SK-N-SH (cell line): ENCODE measurements around the gene BTBD9. TPM values are rescaled to one million over a fixed set of nuclear protein-coding genes. Genes with fewer than 3 reads are reported as not detected.

Source experiments
- CTCF ChIA-PET: fragments of 300-600, 350-600 bp; formaldehyde crosslinking; extraction: SDS; loops from one replicate; lab custom pipeline; 2021; lab: Yijun Ruan, JAX
- POLR2A ChIA-PET: fragments of 350-600 bp; sonication (Branson Sonifier 250); formaldehyde crosslinking; extraction: SDS; loops from one replicate; lab custom pipeline; 2020; ENCODE audit warnings: antibody characterized with exemption, inconsistent platforms; lab: Yijun Ruan, JAX
- DNase-seq: peaks from one replicate; pipeline ENCODE4 v3.0.0; 2012
- H2AFZ ChIP-seq: fragments of 200-600 bp; sonication (generic); 2 replicates; pipeline ENCODE4 v1.8.1; 2016; ENCODE audit warnings: antibody characterized with exemption, mild to moderate bottlenecking, low read depth
- H3F3A ChIP-seq: fragments of 200-600 bp; sonication (generic); replicated peaks from 2 replicates; pipeline ENCODE3; 2016; ENCODE audit warnings: antibody characterized with exemption, mild to moderate bottlenecking; ENCODE audit not compliant: insufficient read depth
- H3K27ac ChIP-seq, 2 experiments: fragments of 200-500 bp in 1 of 2; fragments of 200-600 bp in 1 of 2; sonication (Bioruptor generic) in 1 of 2; sonication (generic), shearing (Covaris generic) in 1 of 2; 2 replicates each; pipeline versions ENCODE4 v1.5.1 to v1.6.1; 2014 to 2016; ENCODE audit warnings: low read depth in 2 of 2, inconsistent platforms in 1 of 2, low read length in 1 of 2, mild to moderate bottlenecking in 1 of 2, mixed read lengths in 1 of 2
- H3K27me3 ChIP-seq: fragments of 200-600 bp; sonication (generic), shearing (Covaris generic); 2 replicates; pipeline ENCODE4 v1.6.1; 2016; ENCODE audit warnings: mixed run types; ENCODE audit not compliant: insufficient read depth
- H3K36me3 ChIP-seq, 2 experiments: fragments of 200-500 bp in 1 of 2; fragments of 200-600 bp in 1 of 2; sonication (Bioruptor generic) in 1 of 2; sonication (generic) in 1 of 2; replicated peaks in 1 of 2; 2 replicates each; pipeline versions ENCODE3 to v1.5.1; 2014 to 2016; ENCODE audit warnings: low read length in 1 of 2, mild to moderate bottlenecking in 1 of 2; ENCODE audit not compliant: insufficient read depth in 2 of 2, control insufficient read depth in 1 of 2
- H3K4me1 ChIP-seq, 2 experiments: fragments of 200-500 bp in 1 of 2; fragments of 200-600 bp in 1 of 2; sonication (Bioruptor generic) in 1 of 2; sonication (generic), shearing (Covaris generic) in 1 of 2; 2 replicates each; pipeline versions ENCODE4 v1.5.1 to v1.6.1; 2014 to 2016; ENCODE audit warnings: low read depth in 1 of 2, low read length in 1 of 2, mixed run types in 1 of 2; ENCODE audit not compliant: insufficient read depth in 2 of 2, control insufficient read depth in 1 of 2
- H3K4me2 ChIP-seq: fragments of 200-600 bp; sonication (generic), shearing (Covaris generic); 2 replicates; pipeline ENCODE4 v1.6.1; 2017; ENCODE audit warnings: mixed run types
- H3K4me3 ChIP-seq, 2 experiments: fragments of 200-500 bp in 1 of 2; fragments of 200-600 bp in 1 of 2; sonication (Bioruptor generic) in 1 of 2; sonication (generic), shearing (Covaris generic) in 1 of 2; 2 replicates each; pipeline versions ENCODE4 v1.5.1 to v1.8.1; 2014 to 2016; ENCODE audit warnings: low read depth in 2 of 2, inconsistent platforms in 1 of 2, low read length in 1 of 2, mild to moderate bottlenecking in 1 of 2, mixed read lengths in 1 of 2, moderate library complexity in 1 of 2
- H3K79me2 ChIP-seq: fragments of 200-600 bp; sonication (generic); 2 replicates; pipeline ENCODE4 v1.8.1; 2017; ENCODE audit warnings: mild to moderate bottlenecking; ENCODE audit not compliant: insufficient read depth
- H3K9ac ChIP-seq: fragments of 200-600 bp; sonication (generic); 2 replicates; pipeline ENCODE4 v1.6.1; 2017; ENCODE audit warnings: mixed run types
- H3K9me2 ChIP-seq: fragments of 200-600 bp; sonication (generic); 2 replicates; pipeline ENCODE4 v1.6.1; 2017; ENCODE audit warnings: mixed run types
- H3K9me3 ChIP-seq: fragments of 200-600 bp; sonication (generic); 2 replicates; pipeline ENCODE4 v1.6.1; 2017; ENCODE audit warnings: mixed run types, mild to moderate bottlenecking, moderate library complexity
- H4K20me1 ChIP-seq: fragments of 200-600 bp; sonication (generic); 2 replicates; pipeline ENCODE4 v1.6.1; 2017; ENCODE audit warnings: mild to moderate bottlenecking, mixed run types; ENCODE audit not compliant: insufficient read depth
- ELF1 ChIP-seq: IDR thresholded peaks from 2 replicates; pipeline ENCODE4 v1.4.0; 2012
- FOSL2 ChIP-seq: IDR thresholded peaks from 2 replicates; pipeline ENCODE4 v1.4.0; 2012; ENCODE audit warnings: low read depth, mild to moderate bottlenecking, moderate library complexity, borderline replicate concordance
- FOXJ3 ChIP-seq: sonication (generic); formaldehyde crosslinking; IDR thresholded peaks from 2 replicates; pipeline ENCODE4 v1.5.1; 2020; ENCODE audit warnings: mild to moderate bottlenecking, missing genetic modification reagents
- GABPA ChIP-seq: IDR thresholded peaks from 2 replicates; pipeline ENCODE4 v1.4.0; 2012; ENCODE audit warnings: low read depth, mild to moderate bottlenecking
- GATA2 ChIP-seq: sonication (generic); formaldehyde crosslinking; IDR thresholded peaks from 2 replicates; pipeline ENCODE4 v1.5.0; 2020; ENCODE audit warnings: mild to moderate bottlenecking, missing genetic modification reagents
- IRF3 ChIP-seq: fragments of 150-350 bp; IDR thresholded peaks from 2 replicates; pipeline ENCODE4 v1.6.1; 2016; ENCODE audit warnings: mild to moderate bottlenecking, low read depth, low read length
- MEF2A ChIP-seq: IDR thresholded peaks from 2 replicates; pipeline ENCODE4 v1.4.0; 2012; ENCODE audit warnings: low read depth, borderline replicate concordance
- NFIC ChIP-seq: IDR thresholded peaks from 2 replicates; pipeline ENCODE4 v1.4.0; 2012; ENCODE audit warnings: borderline replicate concordance
- PBX3 ChIP-seq: IDR thresholded peaks from 2 replicates; pipeline ENCODE4; 2012
- RCOR1 ChIP-seq: fragments of 150-350 bp; IDR thresholded peaks from 2 replicates; pipeline ENCODE4 v1.6.1; 2017; ENCODE audit warnings: antibody characterized with exemption, low read length
- SIN3A ChIP-seq: IDR thresholded peaks from 2 replicates; pipeline ENCODE4 v1.6.1; 2012; ENCODE audit warnings: low read depth, mild to moderate bottlenecking, low read length, moderate library complexity, borderline replicate concordance
- TAF1 ChIP-seq: IDR thresholded peaks from 2 replicates; pipeline ENCODE4 v1.6.1; 2012; ENCODE audit warnings: low read depth, mild to moderate bottlenecking, low read length, moderate library complexity, borderline replicate concordance
- TCF12 ChIP-seq: IDR thresholded peaks from 2 replicates; pipeline ENCODE4 v1.4.0; 2012
- TEAD4 ChIP-seq: IDR thresholded peaks from 2 replicates; pipeline ENCODE4 v1.4.0; 2012; ENCODE audit warnings: mild to moderate bottlenecking, borderline replicate concordance; ENCODE audit not compliant: insufficient read depth
- USF2 ChIP-seq: fragments of 150-350 bp; IDR thresholded peaks from 2 replicates; pipeline ENCODE4 v1.6.1; 2017; ENCODE audit warnings: antibody characterized with exemption, low read length, low read depth, borderline replicate concordance
- YY1 ChIP-seq: IDR thresholded peaks from 2 replicates; pipeline ENCODE4 v1.4.0; 2012; ENCODE audit warnings: low read depth, mild to moderate bottlenecking
- ZBTB33 ChIP-seq: IDR thresholded peaks from 2 replicates; pipeline ENCODE4 v1.4.0; 2012; ENCODE audit warnings: low read depth, borderline replicate concordance
- WGBS: methylation state at CpG from one replicate; pipeline ENCODE4 v1.1.6; 2017; ENCODE audit warnings: low lambda C conversion rate; 5-methylcytosine and 5-hydroxymethylcytosine counted together
- polyA plus RNA-seq, 3 experiments: library from polyadenylated mRNA; depleted of rRNA; stranded (reverse); fragments of >200 nt; gene quantifications; 2 replicates each; pipeline ENCODE4 v1.2.3, GENCODE V29; 2012

The BTBD9 gene
- polyA plus RNA-seq, 1 of the 3 experiments (the other 2 are of a cell fraction): 2.2 TPM

- no peak for TF ChIP-seq TAF1
- TF ChIP-seq NFIC: no peak
- TF ChIP-seq IRF3: no peak
- no peak for TF ChIP-seq PBX3
- TF ChIP-seq ZBTB33: no peak
- no peak for TF ChIP-seq FOXJ3 (CRISPR knock-in tag)
- TF ChIP-seq SIN3A: no peak
Measured at GRCh38 chr6:38654263-38654662, 14.5 kb upstream of the BTBD9 start (continued).

GRCh38 chr6:38651121-38651784, 11.5 kb upstream of the BTBD9 start:
- no peaks in the 10 kb centered on the region for H3K79me2 ChIP-seq
- no peaks in the 10 kb centered on the region for H3K36me3 ChIP-seq
- CTCF ChIA-PET: interaction anchor here (0.5 to 1.1 kb wide), 3 partner anchors 11 to 890 kb away, joined by 3 read pairs; partner anchors contain the start of gene BTBD9
- 90% methylated on average over 2 of the region's 2 CpGs for WGBS
- H3K4me1 ChIP-seq: no peaks in the 10 kb centered on the region
- no peaks in the 10 kb centered on the region for H3K9me2 ChIP-seq
- H3K4me3 ChIP-seq: no peak overlapping the region
- no peaks in the 10 kb centered on the region for H3K27me3 ChIP-seq
- H3K9me3 ChIP-seq: no peaks in the 10 kb centered on the region
- H3K4me2 ChIP-seq: no peak overlapping the region
- DNase-seq: no peak
- no peak overlapping the region for H2AFZ ChIP-seq
- H4K20me1 ChIP-seq: no peaks in the 10 kb centered on the region
- no peak overlapping the region for H3K9ac ChIP-seq
- H3K27ac ChIP-seq: no peak overlapping the region
- peaks cover 4% of the 10 kb centered on the region for H3F3A ChIP-seq
- POLR2A ChIA-PET: no interaction called here
- no peak for TF ChIP-seq PBX3
- no peak for TF ChIP-seq RCOR1
- no peak for TF ChIP-seq ELF1
- no peak for TF ChIP-seq ZBTB33
- TF ChIP-seq TCF12: no peak
- no peak for TF ChIP-seq FOSL2
- no peak for TF ChIP-seq TEAD4
- no peak for TF ChIP-seq USF2
- no peak for TF ChIP-seq GABPA
- TF ChIP-seq GATA2: no peak
- no peak for TF ChIP-seq YY1
- no peak for TF ChIP-seq IRF3
- TF ChIP-seq MEF2A: no peak
- no peak for TF ChIP-seq FOXJ3 (CRISPR knock-in tag)
